ACHN (cell line): ENCODE results near the gene CCDC185.

Experiments
- DNase-seq: peaks from one replicate; pipeline ENCODE4 v3.0.0-alpha.2; 2015
- in situ Hi-C: cut with HindIII; loops from 2 replicates; pipeline ENCODE4 v1.10.0; 2017; ENCODE audit warnings: low sequenced_read_pairs, low pct_ligation_motif_present, low pct_unique_long_range_greater_than_20kb

Gene CCDC185

DNA sequence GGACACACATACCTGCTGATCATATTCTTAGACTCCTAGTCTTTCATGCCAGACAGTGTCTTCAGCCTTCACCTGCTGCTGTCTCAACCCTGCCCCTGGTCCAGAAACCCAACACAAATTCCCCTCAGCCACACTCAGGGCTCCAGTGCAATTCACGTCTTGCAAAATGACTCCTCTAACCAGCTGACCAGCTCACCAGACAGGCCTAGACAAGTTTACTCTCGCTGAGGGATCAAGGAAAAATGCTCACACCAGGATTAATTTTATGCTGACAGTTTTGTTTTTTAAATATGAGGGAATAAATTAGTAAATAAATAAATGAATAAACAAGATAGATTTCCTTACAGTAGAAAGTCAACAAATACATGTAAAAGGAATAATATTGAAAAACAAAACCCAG, 28.5 kb downstream of the CCDC185 start:
- in situ Hi-C loops: no loop called here
- no peak for DNase-seq

DNA sequence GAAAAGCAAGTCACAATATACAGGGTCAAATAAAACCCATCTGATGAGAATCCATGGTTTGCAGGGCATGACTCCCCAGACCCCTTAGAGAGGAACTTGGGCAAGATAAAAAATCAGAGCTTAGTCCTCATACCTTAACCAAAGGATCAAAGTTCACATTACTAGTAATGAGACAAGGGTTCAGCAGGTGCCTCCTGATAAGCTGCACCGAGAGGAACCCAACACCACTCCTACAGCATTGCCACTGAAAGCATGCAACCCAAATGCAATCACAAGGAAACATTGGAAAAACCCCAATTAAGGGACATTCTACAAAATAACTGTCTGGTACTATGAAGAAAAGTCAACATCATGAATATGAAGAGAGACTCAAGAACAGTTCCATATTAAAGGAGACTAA, 29.7 kb downstream of the CCDC185 start:
- DNase-seq: no peak
- in situ Hi-C loops: no loop called here

DNA sequence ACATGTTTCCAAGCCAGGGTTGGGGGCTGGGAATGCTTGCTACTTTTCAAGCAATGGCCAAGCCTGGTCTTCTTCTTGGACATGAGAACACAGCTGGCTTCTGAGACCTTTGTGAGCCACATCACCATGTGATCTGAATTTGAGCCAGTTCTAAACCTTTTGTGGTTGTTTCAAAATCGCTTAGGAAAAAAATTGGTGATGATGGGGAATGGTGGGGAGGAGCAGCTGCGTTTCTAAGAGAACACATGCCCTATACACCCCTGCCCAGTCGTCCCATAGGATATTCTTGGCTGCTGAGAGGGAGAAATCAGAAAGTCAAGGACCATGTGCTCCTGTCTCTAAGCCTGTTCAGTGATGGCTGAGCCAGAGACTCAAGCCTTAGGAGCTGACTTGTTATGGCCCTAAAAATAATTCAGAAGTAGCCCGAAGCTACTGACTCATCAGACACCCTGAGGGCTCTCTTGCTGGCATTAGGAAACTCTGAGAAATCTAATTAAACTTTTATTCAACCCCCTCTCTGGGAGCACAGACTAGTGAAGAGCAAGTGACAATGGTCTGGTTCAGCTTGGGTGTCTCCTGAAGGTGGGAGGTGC, 30.5 kb downstream of the CCDC185 start:
- DNase-seq: no peak
- in situ Hi-C loops: no loop called here

DNA sequence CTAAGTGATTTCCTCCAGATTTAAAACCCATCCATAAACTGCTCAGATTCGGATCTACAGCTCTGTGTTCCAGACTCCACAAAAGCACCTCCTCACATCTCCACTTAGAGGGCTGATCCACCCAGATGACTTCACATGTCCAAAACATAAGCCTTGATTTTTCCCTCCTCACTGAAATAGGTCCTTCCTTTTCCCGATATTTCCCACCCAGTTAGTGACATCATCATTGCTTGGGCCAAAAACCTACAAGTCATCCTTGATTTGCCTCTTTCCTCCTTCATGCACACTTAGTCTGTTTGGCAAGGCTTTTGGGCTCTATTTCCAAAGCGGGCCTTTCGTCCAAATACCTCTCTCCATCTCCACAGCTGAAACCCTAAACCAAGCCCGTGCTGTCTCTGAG, 32.3 kb downstream of the CCDC185 start:
- no peak for DNase-seq

DNA sequence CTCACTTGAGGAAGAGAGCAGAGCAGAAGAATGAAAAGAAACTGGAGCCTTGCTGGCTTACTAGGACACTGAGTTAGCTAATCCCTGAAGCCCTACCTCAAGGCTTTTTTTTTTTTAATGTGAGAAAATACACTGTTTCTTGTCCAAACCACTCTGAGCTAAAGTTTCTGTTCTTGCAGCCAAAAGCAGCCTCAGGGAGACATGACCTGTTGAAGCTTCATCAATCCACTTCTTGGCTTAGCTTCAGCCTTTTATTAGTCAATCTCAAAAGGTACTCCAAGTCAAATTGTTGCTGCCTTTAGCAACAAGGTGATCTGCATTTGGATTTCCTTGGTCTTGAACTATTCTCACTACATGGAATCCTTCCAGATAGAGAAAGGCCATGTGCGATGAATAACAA, 33.7 kb downstream of the CCDC185 start:
- no peak for DNase-seq
- in situ Hi-C loops: no loop called here

More for the DNA sequence above, 32.3 kb downstream of the CCDC185 start:
- in situ Hi-C loops: no loop called here

DNA sequence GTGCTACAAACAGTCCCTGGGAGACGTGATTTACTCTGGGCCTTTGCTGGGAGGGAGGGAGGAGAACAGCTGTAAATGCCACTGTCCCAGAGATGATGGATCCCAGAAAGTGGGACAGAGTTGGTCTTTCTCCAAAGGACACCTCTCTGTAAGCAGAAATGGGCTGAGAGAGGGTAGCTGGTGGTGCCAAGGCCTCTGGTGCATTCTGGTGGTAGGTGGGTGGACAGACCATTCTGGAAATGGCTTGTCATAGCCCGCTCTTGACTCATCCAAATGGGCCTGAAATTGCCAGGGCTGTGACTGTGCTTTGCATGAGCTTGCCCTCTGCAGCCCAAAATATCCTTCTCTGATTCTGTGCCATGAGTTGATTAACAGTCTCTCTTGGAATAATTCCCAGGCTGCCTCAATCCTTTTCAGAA, 36.1 kb downstream of the CCDC185 start:
- in situ Hi-C loops: no loop called here
- DNase-seq: no peak

DNA sequence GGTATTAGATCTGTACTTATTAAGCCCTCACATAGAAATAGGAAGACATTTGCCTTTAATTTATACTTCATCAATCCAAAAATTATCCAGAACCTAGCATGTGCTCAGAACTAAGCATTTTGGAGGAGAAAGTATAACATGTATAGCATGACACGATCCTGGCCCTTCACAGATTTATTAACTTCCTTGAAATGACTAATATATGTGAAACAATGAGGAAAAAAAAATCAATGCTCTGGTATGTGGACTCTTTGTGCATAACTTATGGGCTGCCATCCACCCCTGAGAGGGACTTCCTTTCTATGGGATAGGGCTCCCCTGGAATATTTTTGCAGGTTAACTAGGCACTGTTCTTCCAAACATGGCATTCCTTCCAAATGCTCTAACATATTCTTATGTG, 36.6 kb downstream of the CCDC185 start:
- in situ Hi-C loops: no loop called here
- DNase-seq: no peak

DNA sequence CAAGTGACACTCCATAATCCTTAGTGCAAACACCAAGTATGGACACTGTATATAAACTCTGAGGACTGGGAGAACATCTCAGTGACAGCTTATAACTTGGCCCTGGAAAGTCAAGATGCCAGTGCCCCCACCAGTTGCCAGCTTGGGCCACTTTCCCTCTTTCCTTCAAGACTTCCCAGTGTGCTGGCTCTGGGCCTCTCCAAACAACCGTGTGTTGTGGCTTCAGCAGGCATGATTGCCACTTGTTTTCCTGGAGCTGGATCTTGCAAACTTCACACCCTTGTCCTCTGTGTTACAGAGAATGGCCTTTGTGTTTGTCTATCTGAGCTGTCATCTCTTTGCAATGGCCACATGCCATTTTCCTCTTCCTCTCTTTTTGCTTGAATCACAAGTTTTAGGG, 37.0 kb downstream of the CCDC185 start:
- DNase-seq: no peak
- in situ Hi-C loops: no loop called here

DNA sequence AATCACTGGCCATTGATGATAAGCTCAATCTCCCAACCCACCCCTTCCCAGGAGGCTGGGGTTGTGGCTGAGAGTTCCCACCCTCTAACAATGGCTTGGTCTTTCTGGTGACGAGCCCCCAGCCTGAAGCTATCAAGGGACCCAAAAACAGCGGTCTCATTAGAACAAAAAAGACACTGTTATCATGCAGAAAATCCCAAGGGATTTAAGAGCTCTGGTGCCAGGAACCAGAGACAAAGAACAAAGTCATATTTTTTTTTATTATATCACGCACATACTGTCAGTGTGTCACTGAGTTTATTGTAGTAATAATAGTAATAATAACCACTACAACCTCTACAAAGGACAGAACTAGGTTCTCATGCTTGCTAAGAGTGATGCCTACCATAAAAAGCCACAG, 43.9 kb downstream of the CCDC185 start:
- no peak for DNase-seq
- in situ Hi-C loops: no loop called here

DNA sequence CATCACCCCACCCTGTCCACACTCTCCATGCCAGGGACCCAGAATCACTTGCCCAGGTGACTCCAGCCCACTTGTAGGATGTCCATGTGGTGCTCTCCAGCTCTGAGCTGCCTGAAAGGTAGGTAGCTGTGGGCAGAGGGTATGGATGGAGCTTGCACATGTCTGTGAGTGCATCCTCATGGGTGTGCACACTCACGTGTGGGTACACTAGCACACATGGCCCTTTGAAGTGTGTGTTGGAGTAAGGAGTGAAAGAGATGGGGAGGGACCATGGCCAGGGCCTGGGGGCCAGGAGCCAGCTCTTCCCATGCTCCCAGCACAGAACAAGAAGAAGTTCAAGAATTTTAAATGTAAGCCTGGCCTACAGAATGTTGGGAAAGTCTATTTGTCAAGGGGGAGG, 50.2 kb downstream of the CCDC185 start:
- in situ Hi-C loops: no loop called here
- DNase-seq: no peak

DNA sequence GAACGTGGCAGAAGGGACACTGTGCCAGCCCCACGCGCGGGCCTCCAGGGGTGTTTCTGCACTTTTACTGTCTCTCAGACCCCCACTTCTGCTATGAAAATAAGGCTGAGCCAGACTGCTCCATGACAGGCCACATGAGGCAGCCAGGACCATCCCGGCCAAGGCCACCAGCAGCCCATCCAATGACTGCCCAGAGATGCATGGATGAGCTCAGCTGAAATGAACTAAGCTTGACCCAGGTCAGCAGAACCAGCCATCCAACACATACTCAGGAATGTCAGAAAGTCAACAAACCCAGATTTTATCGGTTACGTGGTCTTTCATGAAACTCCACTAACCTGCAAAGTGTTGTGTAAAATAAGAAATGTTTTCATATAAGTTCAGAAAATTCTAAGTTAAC, 51.2 kb downstream of the CCDC185 start:
- DNase-seq: peak; percentile 41
- in situ Hi-C loops: no loop called here
